Mucosa of descending colon (tissue), 3 donors: ENCODE data around the gene CPS1. TPM values are rescaled to one million over a fixed set of nuclear protein-coding genes. Genes with fewer than 3 reads are reported as not detected.
A peak's percentile ranks its signal among the peaks of the same experiment; 100 is the strongest.

Experiments
- ATAC-seq: fragments of 200-7000 bp; cut with Tn5 transposase; one replicate; pipeline ENCODE4 v1.9.1; 2020; ENCODE audit warnings: mild to moderate bottlenecking, moderate library complexity
- DNase-seq, 3 donors: peaks; one replicate each; pipeline ENCODE4 v3.0.0-alpha.2; 2020
- H3K36me3 ChIP-seq: fragments of 200-600 bp; one replicate; pipeline ENCODE4 v1.8.0; 2021; ENCODE audit warnings: low read depth, mild to moderate bottlenecking
- H3K4me1 ChIP-seq: fragments of 200-600 bp; one replicate; pipeline ENCODE4 v1.8.0; 2021; ENCODE audit warnings: low read depth, mild to moderate bottlenecking
- H3K4me3 ChIP-seq: fragments of 200-600 bp; one replicate; pipeline ENCODE4 v1.8.0; 2021; ENCODE audit warnings: mild to moderate bottlenecking
- H3K9me3 ChIP-seq: fragments of 200-600 bp; one replicate; pipeline ENCODE4 v1.8.0; 2021; ENCODE audit warnings: mild to moderate bottlenecking
- CTCF ChIP-seq: fragments of 200-600 bp; IDR thresholded peaks from one replicate; pipeline ENCODE4 v1.8.0; 2022; ENCODE audit warnings: antibody characterized with exemption, mild to moderate bottlenecking
- intact Hi-C, 2 donors: fragments of 100-400 bp; cut with DNase I in 1 of 2; cut with micrococcal nuclease in 1 of 2; formaldehyde crosslinking; loops; one replicate each; pipeline versions ENCODE4 v1.11.0 to v1.11.1; 2022; cut with DNase I, micrococcal nuclease
- total RNA-seq, 3 donors: library from RNA; stranded (reverse); fragmentation: NEBNext Ultra II Directional in 2 of 3; extraction: Animal tissue kit (Norgen Biotek cat#: 25700) in 2 of 3; gene quantifications; one replicate each; pipeline versions ENCODE4 v1.2.1 to v1.2.4, GENCODE V29; 2021 to 2023
- donor health status: DM: no; HTN: no; CAD: no; lungs with moderate emphysema.
- donor health status: DM: no; HTN: no; CAD: no.
- donor health status: DM: no; HTN: yes; CAD: no.

Gene CPS1
- total RNA-seq, 3 donors from 2014 or later = 0.29 to 1.5 (median 0.99) TPM

- peak; percentile 78 for ATAC-seq
- intact Hi-C loops = no loop called here
- Histone ChIP-seq H3K4me1 (no peaks in the 10 kb centered on the region), H3K36me3 (no peaks in the 10 kb centered on the region), H3K4me3 (no peak overlapping the region), H3K9me3 (no peaks in the 10 kb centered on the region)
- TF ChIP-seq CTCF = no peak
- DNase-seq = peak; percentile 33 to 72 (median 41)
Observed at GRCh38 chr2:210546424-210547208, 9.8 kb upstream of the CPS1 start.

GRCh38 chr2:210548031-210548430 is 8.4 kb upstream of the CPS1 start:
- DNase-seq = no peak
- Histone ChIP-seq H3K4me3 (no peak overlapping the region), H3K36me3 (no peaks in the 10 kb centered on the region), H3K4me1 (no peaks in the 10 kb centered on the region), H3K9me3 (no peaks in the 10 kb centered on the region)
- ATAC-seq = no peak
- no peak for TF ChIP-seq CTCF
- intact Hi-C loops = no loop called here

DNA sequence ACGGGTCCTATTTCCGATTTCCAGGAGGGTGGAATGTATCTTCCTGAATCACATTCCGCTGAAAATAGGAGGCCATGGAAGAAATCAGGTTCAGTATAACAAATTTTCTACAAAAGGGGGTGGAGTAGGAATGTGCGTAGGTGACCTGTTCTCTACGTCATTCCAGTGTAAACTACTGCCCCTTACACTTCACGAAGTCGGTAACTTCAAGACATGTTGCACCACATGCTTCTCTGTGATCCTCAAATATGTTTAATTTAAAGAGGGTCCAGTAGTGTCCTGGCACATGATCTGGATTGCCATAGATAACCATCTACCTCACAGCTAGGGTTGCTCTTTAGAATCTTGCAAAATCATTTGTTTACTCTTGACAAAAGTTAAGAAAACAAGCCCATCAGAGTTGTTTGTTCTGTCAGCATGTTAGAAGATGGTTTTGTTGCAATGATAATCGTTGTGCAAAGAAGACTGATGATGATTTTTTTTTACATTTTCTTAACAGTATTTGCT is 7.5 kb upstream of the CPS1 start:
- intact Hi-C loops = no loop called here

GRCh38 chr2:210551001-210551400 is 5.4 kb upstream of the CPS1 start:
- TF ChIP-seq CTCF = no peak
- H3K36me3 ChIP-seq = no peaks in the 10 kb centered on the region

More for the DNA sequence above, 7.5 kb upstream of the CPS1 start:
- DNase-seq = no peak
- TF ChIP-seq CTCF = no peak
- H3K4me1 ChIP-seq = no peaks in the 10 kb centered on the region
- H3K4me3 ChIP-seq = no peak overlapping the region
- ATAC-seq = no peak
- H3K9me3 ChIP-seq = no peaks in the 10 kb centered on the region
- no peaks in the 10 kb centered on the region for H3K36me3 ChIP-seq

GRCh38 chr2:210553373-210553772 is 3.0 kb upstream of the CPS1 start:
- Histone ChIP-seq H3K36me3 (no peaks in the 10 kb centered on the region), H3K4me1 (no peaks in the 10 kb centered on the region), H3K4me3 (no peak overlapping the region), H3K9me3 (no peaks in the 10 kb centered on the region)
- intact Hi-C loops = no loop called here
- DNase-seq (no peak), ATAC-seq (no peak)
- TF ChIP-seq CTCF = no peak

More at GRCh38 chr2:210551001-210551400, 5.4 kb upstream of the CPS1 start:
- Histone ChIP-seq H3K4me3 (no peak overlapping the region), H3K9me3 (no peaks in the 10 kb centered on the region), H3K4me1 (no peaks in the 10 kb centered on the region)
- ATAC-seq (no peak), DNase-seq (no peak)
- intact Hi-C loops = no loop called here
